Activated CD4-positive, alpha-beta T cell treated with anti-CD3 and anti-CD28 coated beads, Interleukin-2, Interleukin-4, amounts not matched to agents 100 ng/mL and 50 ng/mL, durations not matched to agents 16 hours and 8 hours (primary cell): ENCODE data around the gene GRPR.
"Not testable (repeated sequence)": the region's sequence is repeated elsewhere in the genome, so short reads cannot be mapped to it uniquely, and the experiment has no call there.

Experiments used
- DNase-seq: peaks from one replicate; pipeline ENCODE4 v3.0.0-alpha.2; 2020; ENCODE audit warnings: low spot score

Gene GRPR

GRCh38 chrX:16137416-16138107 is 14.2 kb downstream of the GRPR start:
- DNase-seq = no peak

- DNase-seq = no peak
Observed at GRCh38 chrX:16138108-16138427, 14.7 kb downstream of the GRPR start.

- no peak for DNase-seq
Observed at GRCh38 chrX:16140448-16140847, 17.1 kb downstream of the GRPR start.

- no peak for DNase-seq
Observed at GRCh38 chrX:16140983-16141382, 17.6 kb downstream of the GRPR start.

GRCh38 chrX:16141422-16142245 is 18.3 kb downstream of the GRPR start:
- no peak for DNase-seq

GRCh38 chrX:16142246-16142558 is 18.8 kb downstream of the GRPR start:
- DNase-seq = no peak

- no peak for DNase-seq
Observed at GRCh38 chrX:16143968-16144367, 20.6 kb downstream of the GRPR start.

GRCh38 chrX:16144420-16144819 is 21.1 kb downstream of the GRPR start:
- DNase-seq = no peak

GRCh38 chrX:16145093-16145492 is 21.7 kb downstream of the GRPR start:
- not testable (repeated sequence) for DNase-seq

GRCh38 chrX:16145656-16146055 is 22.3 kb downstream of the GRPR start:
- DNase-seq = no peak

GRCh38 chrX:16148896-16149295 is 25.5 kb downstream of the GRPR start:
- no peak for DNase-seq

GRCh38 chrX:16155581-16156096 is 32.3 kb downstream of the GRPR start:
- no peak for DNase-seq

GRCh38 chrX:16156692-16157331 is 33.4 kb downstream of the GRPR start:
- DNase-seq = no peak

- DNase-seq = no peak
Observed at GRCh38 chrX:16160729-16161128, 37.4 kb downstream of the GRPR start.

GRCh38 chrX:16161173-16161572 is 37.8 kb downstream of the GRPR start:
- DNase-seq = not testable (repeated sequence)

- DNase-seq = no peak
Observed at GRCh38 chrX:16162391-16162790, 39.0 kb downstream of the GRPR start.

- DNase-seq = no peak
Observed at GRCh38 chrX:16164748-16165147, 41.4 kb downstream of the GRPR start.

GRCh38 chrX:16167181-16167580 is 43.8 kb downstream of the GRPR start, which contains the start of gene MAGEB17:
Gene MAGEB17 (plus strand): TSS chrX:16167481. CDS start chrX:16170383, 2,902 bp downstream.
- no peak for DNase-seq

- no peak for DNase-seq
Observed at GRCh38 chrX:16171039-16171438, 47.7 kb downstream of the GRPR start.

GRCh38 chrX:16171944-16172343 is 48.6 kb downstream of the GRPR start:
- no peak for DNase-seq

GRCh38 chrX:16172391-16172790 is 49.0 kb downstream of the GRPR start:
- DNase-seq = no peak

- DNase-seq = no peak
Observed at GRCh38 chrX:16175329-16176061, 52.1 kb downstream of the GRPR start.
